SK-N-SH treated with all-trans-retinoic acid at 6 μM for 48 hours (cell line): ENCODE results near the gene HES3.

Experiments
- ATAC-seq: fragments of 200-7000 bp; cut with Tn5 transposase; 3 replicates; pipeline ENCODE4 v1.9.1; 2020; ENCODE audit warnings: mild to moderate bottlenecking, moderate library complexity
- CSDC2 ChIP-seq: fragments of 250-450 bp; sonication (Bioruptor Pico); IDR thresholded peaks from 2 replicates; pipeline ENCODE4 v1.5.0; 2020; ENCODE audit warnings: mild to moderate bottlenecking, moderate library complexity
- ESRRG ChIP-seq: fragments of 250-450 bp; sonication (Bioruptor Pico); IDR thresholded peaks from 2 replicates; pipeline ENCODE4 v1.6.1; 2021; ENCODE audit warnings: mild to moderate bottlenecking
- ISL1 ChIP-seq: fragments of 250-450 bp; sonication (Bioruptor Pico); IDR thresholded peaks from 2 replicates; pipeline ENCODE4 v2.1.2; 2022; ENCODE audit warnings: mild to moderate bottlenecking, moderate library complexity
- OSR1 ChIP-seq: fragments of 250-450 bp; sonication (Bioruptor Pico); IDR thresholded peaks from 2 replicates; pipeline ENCODE4 v1.8.0; 2022; ENCODE audit warnings: moderate library complexity, mild to moderate bottlenecking, inconsistent platforms
- PATZ1 ChIP-seq: fragments of 250-450 bp; sonication (Bioruptor Pico); IDR thresholded peaks from 2 replicates; pipeline ENCODE4 v1.8.0; 2020; ENCODE audit warnings: mild to moderate bottlenecking, moderate library complexity, borderline replicate concordance
- PPARA ChIP-seq: fragments of 250-450 bp; sonication (Bioruptor Pico); IDR thresholded peaks from 2 replicates; pipeline ENCODE4 v1.5.0; 2020; ENCODE audit warnings: mild to moderate bottlenecking, borderline replicate concordance
- RARB ChIP-seq: fragments of 250-450 bp; sonication (Bioruptor Pico); IDR thresholded peaks from 2 replicates; pipeline ENCODE4 v1.8.0; 2021; ENCODE audit warnings: mild to moderate bottlenecking, moderate library complexity
- SNAI2 ChIP-seq: fragments of 250-450 bp; sonication (Bioruptor Pico); IDR thresholded peaks from 2 replicates; pipeline ENCODE4 v1.5.0; 2020; ENCODE audit warnings: mild to moderate bottlenecking, moderate library complexity
- TCF4 ChIP-seq: fragments of 250-450 bp; sonication (Bioruptor Pico); IDR thresholded peaks from 2 replicates; pipeline ENCODE4 v1.8.0; 2021; ENCODE audit warnings: mild to moderate bottlenecking, moderate library complexity, borderline replicate concordance
- TOX ChIP-seq: fragments of 250-450 bp; sonication (Bioruptor Pico); IDR thresholded peaks from 2 replicates; pipeline ENCODE4 v1.8.0; 2021; ENCODE audit warnings: mild to moderate bottlenecking, moderate library complexity, borderline replicate concordance
- TSHZ2 ChIP-seq: fragments of 250-450 bp; sonication (Bioruptor Pico); IDR thresholded peaks from 2 replicates; pipeline ENCODE4 v1.5.0; 2020; ENCODE audit warnings: mild to moderate bottlenecking, moderate library complexity
- ZC3H10 ChIP-seq: fragments of 250-450 bp; sonication (Bioruptor Pico); IDR thresholded peaks from 2 replicates; pipeline ENCODE4 v1.5.1; 2021; ENCODE audit warnings: mild to moderate bottlenecking, moderate library complexity
- ZFP30 ChIP-seq: fragments of 450-650 bp; formaldehyde crosslinking; IDR thresholded peaks from 2 replicates; pipeline ENCODE4 v1.5.0; 2022; ENCODE audit warnings: mild to moderate bottlenecking, moderate library complexity
- ZNF565 ChIP-seq: fragments of 450-650 bp; formaldehyde crosslinking; conservative IDR thresholded peaks from 2 replicates; pipeline ENCODE4 v1.5.0; 2020; ENCODE audit warnings: low read depth, mild to moderate bottlenecking, moderate library complexity
- ZNF8 ChIP-seq: fragments of 450-650 bp; formaldehyde crosslinking; IDR thresholded peaks from 2 replicates; pipeline ENCODE4 v1.5.0; 2020; ENCODE audit warnings: mild to moderate bottlenecking, moderate library complexity
- TF ChIP-seq, protein P1 (sequence below): fragments of 250-450 bp; sonication (Bioruptor Pico); IDR thresholded peaks from 2 replicates; pipeline ENCODE4 v1.5.1; 2021; ENCODE audit warnings: mild to moderate bottlenecking, moderate library complexity
- TF ChIP-seq, protein P2 (sequence below): fragments of 250-450 bp; sonication (Bioruptor Pico); IDR thresholded peaks from 2 replicates; pipeline ENCODE4 v1.5.1; 2020; ENCODE audit warnings: low read depth, mild to moderate bottlenecking, moderate library complexity
- TF ChIP-seq, protein P3 (sequence below): fragments of 250-450 bp; sonication (Bioruptor Pico); IDR thresholded peaks from 2 replicates; pipeline ENCODE4 v1.8.0; 2021; ENCODE audit warnings: low read depth, mild to moderate bottlenecking, moderate library complexity, borderline replicate concordance

The HES3 gene

GRCh38 chr1:6202256-6202655 lies 41.7 kb upstream of the HES3 start (continued):
- TF ChIP-seq TSHZ2 (CRISPR knock-in tag): no peak
- no peak for TF ChIP-seq OSR1 (CRISPR knock-in tag)
- no peak for TF ChIP-seq PPARA
- no peak for TF ChIP-seq SNAI2 (CRISPR knock-in tag)
- TF ChIP-seq ESRRG (CRISPR knock-in tag): no peak
- TF ChIP-seq RARB (CRISPR knock-in tag): no peak
- TF ChIP-seq CSDC2 (CRISPR knock-in tag): no peak

DNA sequence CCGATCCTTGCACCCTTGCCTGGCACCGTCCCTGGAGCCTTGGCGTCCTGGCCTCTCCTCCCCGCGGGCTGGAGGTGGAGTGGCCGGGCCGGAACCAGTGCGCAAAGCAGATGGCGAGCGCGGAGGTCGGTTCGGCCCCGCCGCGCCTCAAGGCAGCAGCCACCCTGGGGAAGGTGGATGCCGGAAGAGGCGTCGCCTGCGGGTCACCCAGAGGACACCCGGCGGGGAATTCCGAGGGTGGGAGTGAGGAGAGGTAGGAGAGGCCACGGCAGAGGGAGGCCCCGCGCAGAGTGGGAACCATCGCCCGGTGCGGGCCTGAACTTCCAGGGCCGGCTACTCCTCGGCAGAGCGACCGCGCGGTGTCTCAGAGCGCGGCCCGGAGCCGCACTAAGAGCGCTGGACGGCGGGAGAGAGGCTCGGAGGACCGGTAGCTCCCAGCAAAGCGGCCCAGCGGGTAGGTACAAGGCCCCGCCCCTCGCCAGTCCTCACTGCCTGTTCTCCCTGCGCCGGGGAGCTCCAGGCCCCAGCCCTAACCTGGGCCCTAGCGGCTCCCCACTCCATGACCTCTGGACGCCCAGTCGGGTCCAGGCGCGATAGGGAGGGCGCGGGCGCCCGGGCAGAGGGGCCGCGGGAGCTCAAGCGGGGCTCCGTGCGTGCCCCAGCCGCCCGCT lies 38.0 kb upstream of the HES3 start, which contains the start of gene RNF207:
Gene RNF207 (plus strand): TSS at position 271 of the 671 bp plus-strand sequence. CDS start 417 bp downstream, outside the sequence.
- no peak for ATAC-seq
- TF ChIP-seq TCF4 (CRISPR knock-in tag) (no peak), ZFP30 (no peak)

- no peak for TF ChIP-seq ESRRG (CRISPR knock-in tag)
- TF ChIP-seq, protein P1, sequence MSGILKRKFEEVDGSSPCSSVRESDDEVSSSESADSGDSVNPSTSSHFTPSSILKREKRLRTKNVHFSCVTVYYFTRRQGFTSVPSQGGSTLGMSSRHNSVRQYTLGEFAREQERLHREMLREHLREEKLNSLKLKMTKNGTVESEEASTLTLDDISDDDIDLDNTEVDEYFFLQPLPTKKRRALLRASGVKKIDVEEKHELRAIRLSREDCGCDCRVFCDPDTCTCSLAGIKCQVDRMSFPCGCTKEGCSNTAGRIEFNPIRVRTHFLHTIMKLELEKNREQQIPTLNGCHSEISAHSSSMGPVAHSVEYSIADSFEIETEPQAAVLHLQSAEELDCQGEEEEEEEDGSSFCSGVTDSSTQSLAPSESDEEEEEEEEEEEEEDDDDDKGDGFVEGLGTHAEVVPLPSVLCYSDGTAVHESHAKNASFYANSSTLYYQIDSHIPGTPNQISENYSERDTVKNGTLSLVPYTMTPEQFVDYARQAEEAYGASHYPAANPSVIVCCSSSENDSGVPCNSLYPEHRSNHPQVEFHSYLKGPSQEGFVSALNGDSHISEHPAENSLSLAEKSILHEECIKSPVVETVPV (CRISPR knock-in tag): no peak
- TF ChIP-seq ISL1: no peak
- no peak for ATAC-seq
Observed at GRCh38 chr1:6206520-6206855, 37.5 kb upstream of the HES3 start.

GRCh38 chr1:6207075-6207885 lies 36.7 kb upstream of the HES3 start:
- TF ChIP-seq TOX: no peak
- no peak for TF ChIP-seq PATZ1
- TF ChIP-seq, protein P2, sequence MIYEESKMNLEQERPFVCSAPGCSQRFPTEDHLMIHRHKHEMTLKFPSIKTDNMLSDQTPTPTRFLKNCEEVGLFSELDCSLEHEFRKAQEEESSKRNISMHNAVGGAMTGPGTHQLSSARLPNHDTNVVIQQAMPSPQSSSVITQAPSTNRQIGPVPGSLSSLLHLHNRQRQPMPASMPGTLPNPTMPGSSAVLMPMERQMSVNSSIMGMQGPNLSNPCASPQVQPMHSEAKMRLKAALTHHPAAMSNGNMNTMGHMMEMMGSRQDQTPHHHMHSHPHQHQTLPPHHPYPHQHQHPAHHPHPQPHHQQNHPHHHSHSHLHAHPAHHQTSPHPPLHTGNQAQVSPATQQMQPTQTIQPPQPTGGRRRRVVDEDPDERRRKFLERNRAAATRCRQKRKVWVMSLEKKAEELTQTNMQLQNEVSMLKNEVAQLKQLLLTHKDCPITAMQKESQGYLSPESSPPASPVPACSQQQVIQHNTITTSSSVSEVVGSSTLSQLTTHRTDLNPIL (CRISPR knock-in tag): no peak
- ATAC-seq: no peak

- no peak for ATAC-seq
- TF ChIP-seq TOX (no peak), RARB (CRISPR knock-in tag) (no peak), ZNF565 (no peak), PATZ1 (no peak), OSR1 (CRISPR knock-in tag) (no peak), ZC3H10 (CRISPR knock-in tag) (no peak), TCF4 (CRISPR knock-in tag) (no peak), ZNF8 (CRISPR knock-in tag) (no peak), ZFP30 (no peak)
- TF ChIP-seq, protein P1 (CRISPR knock-in tag): no peak
- TF ChIP-seq, protein P2 (CRISPR knock-in tag): no peak
- TF ChIP-seq, protein P3, sequence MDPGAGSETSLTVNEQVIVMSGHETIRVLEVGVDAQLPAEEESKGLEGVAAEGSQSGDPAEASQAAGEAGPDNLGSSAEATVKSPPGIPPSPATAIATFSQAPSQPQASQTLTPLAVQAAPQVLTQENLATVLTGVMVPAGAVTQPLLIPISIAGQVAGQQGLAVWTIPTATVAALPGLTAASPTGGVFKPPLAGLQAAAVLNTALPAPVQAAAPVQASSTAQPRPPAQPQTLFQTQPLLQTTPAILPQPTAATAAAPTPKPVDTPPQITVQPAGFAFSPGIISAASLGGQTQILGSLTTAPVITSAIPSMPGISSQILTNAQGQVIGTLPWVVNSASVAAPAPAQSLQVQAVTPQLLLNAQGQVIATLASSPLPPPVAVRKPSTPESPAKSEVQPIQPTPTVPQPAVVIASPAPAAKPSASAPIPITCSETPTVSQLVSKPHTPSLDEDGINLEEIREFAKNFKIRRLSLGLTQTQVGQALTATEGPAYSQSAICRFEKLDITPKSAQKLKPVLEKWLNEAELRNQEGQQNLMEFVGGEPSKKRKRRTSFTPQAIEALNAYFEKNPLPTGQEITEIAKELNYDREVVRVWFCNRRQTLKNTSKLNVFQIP (CRISPR knock-in tag): no peak
Observed at GRCh38 chr1:6207921-6208320, 36.1 kb upstream of the HES3 start.
